ES-I3 (cell line): ENCODE results near the gene KDM2A.

Source experiments
- H3K36me3 ChIP-seq: 2 replicates; pipeline ENCODE4 v1.6.1; 2013; ENCODE audit warnings: mild to moderate bottlenecking, low read length, control low read depth, moderate library complexity; ENCODE audit not compliant: insufficient read depth
- H3K4me1 ChIP-seq: 2 replicates; pipeline ENCODE4 v1.6.1; 2013; ENCODE audit warnings: mild to moderate bottlenecking, control low read depth, low read length; ENCODE audit not compliant: insufficient read depth
- H3K9ac ChIP-seq: 2 replicates; pipeline ENCODE4 v1.6.1; 2013; ENCODE audit warnings: low read depth, mild to moderate bottlenecking, low read length, moderate library complexity
- H3K9me3 ChIP-seq: 2 replicates; pipeline ENCODE4 v1.6.1; 2013; ENCODE audit warnings: mild to moderate bottlenecking, low read length, moderate library complexity; ENCODE audit not compliant: control insufficient read depth, insufficient read depth

Gene KDM2A

DNA sequence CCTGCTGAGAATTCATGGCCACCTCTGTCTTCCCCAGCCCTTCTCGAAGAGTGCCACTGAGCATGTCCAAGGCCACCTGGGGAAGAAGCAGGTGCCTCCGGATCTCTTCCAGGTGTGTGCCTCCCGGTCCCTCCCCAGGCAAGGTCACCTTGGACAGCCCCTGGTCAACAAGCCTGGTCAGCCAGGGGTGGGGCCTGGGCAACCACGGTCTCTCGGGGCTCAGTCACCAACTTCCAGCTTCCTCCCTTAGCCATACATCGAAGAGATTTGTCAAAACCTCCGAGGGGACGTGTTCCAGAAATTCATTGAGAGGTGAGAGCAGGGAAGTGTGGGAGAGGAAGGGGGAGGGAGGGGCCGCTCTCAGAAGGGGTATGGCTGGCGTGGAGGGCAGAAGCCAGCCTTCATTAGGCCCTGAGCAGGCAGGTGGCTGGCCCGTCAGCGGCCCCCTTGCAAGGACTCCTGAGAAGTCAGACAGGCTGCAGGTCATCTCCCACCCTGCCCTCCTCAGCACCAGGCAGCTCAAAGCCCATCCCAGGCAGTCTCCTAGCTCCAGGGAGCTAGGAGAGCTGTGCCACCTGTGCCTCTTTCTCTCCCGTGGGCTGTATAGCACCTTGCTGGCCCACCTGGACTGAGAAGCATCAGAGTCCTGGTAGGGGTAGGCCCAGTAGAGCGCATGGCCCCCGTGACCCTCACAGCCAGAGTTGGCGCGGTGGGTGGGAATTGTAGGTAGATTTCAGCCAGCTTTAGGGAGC is 160.7 kb downstream of the KDM2A start:
- H3K9ac ChIP-seq = no peak overlapping the region
- H3K9me3 ChIP-seq = no peaks in the 10 kb centered on the region
- peaks cover 19% of the 10 kb centered on the region for H3K4me1 ChIP-seq
- peaks cover 4% of the 10 kb centered on the region for H3K36me3 ChIP-seq

DNA sequence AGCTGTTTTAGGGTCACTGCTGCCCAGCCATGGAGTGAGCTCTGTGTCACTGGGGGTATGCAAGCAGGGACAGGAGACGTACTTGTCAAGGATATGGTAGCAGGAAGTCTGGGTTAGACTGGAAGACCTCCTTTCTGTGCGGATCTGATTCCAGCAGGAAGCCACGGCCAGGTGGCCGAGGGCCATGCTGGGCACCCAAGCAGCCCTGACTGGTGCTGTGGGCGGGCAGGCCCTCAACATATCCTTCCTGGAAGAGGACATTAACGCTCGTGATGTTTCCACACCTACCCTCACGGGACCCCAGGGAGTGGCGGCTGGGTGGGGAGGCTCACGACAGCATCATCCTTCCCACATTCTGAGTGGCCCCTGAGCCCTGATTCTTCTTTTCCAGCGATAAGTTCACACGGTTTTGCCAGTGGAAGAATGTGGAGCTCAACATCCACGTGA is 161.3 kb downstream of the KDM2A start:
- H3K9me3 ChIP-seq = no peaks in the 10 kb centered on the region
- peaks cover 4% of the 10 kb centered on the region for H3K36me3 ChIP-seq
- H3K9ac ChIP-seq = no peak overlapping the region
- peaks cover 19% of the 10 kb centered on the region for H3K4me1 ChIP-seq

DNA sequence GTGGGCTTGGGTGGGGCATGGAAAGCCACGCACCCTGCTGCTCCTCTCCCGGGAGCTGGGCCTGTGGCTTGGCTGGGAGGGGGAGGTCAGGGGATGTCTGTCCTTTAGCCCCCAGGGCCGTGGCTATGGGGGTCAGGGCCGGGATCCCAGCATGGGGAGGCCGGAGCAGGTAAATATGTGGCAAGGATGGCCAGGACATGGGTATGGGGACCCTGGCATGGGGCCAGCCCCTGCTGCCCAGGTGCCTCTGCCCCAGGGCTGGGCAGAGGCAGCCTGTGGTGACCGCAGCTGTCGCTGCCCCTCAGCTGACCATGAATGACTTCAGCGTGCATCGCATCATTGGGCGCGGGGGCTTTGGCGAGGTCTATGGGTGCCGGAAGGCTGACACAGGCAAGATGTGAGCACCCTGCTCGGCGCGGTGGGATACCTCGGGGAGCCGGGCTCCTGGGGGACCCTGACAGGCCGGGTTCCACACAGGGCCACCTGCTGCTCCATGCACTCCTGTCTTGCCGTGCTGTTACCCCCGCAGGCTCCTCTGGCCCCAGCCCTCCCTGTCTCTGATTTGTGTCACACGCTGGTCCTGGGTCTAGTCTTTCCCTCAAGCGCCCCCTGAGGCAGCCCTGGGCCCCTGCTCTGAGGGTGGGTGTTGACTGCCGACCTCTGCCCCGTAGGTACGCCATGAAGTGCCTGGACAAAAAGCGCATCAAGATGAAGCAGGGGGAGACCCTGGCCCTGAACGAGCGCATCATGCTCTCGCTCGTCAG is 161.9 kb downstream of the KDM2A start:
- Histone ChIP-seq H3K9me3 (no peaks in the 10 kb centered on the region), H3K36me3 (peaks cover 4% of the 10 kb centered on the region), H3K9ac (no peak overlapping the region), H3K4me1 (peaks cover 19% of the 10 kb centered on the region)

DNA sequence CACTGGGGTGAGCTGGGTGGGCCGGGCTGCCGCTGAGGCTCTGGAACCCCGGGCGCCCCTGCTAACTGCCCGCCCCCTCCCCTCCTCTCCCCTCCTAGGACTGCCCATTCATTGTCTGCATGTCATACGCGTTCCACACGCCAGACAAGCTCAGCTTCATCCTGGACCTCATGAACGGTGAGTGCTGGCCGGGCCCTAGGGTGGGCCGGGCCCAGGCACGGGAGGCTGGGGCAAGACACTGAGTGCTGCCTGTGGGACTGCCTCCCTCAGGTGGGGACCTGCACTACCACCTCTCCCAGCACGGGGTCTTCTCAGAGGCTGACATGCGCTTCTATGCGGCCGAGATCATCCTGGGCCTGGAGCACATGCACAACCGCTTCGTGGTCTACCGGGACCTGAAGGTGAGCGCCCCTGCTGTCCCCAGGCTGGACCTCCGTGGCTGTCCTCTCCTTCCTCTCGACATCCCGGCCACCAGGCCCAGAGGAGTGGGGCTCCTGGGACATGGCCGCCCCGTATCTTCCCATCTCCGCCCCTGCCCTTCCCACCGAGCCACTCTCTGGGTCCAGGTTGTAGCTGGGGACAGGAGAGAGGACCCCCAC is 162.6 kb downstream of the KDM2A start:
- Histone ChIP-seq H3K4me1 (peaks cover 14% of the 10 kb centered on the region), H3K9me3 (no peaks in the 10 kb centered on the region), H3K9ac (no peak overlapping the region), H3K36me3 (peaks cover 4% of the 10 kb centered on the region)

DNA sequence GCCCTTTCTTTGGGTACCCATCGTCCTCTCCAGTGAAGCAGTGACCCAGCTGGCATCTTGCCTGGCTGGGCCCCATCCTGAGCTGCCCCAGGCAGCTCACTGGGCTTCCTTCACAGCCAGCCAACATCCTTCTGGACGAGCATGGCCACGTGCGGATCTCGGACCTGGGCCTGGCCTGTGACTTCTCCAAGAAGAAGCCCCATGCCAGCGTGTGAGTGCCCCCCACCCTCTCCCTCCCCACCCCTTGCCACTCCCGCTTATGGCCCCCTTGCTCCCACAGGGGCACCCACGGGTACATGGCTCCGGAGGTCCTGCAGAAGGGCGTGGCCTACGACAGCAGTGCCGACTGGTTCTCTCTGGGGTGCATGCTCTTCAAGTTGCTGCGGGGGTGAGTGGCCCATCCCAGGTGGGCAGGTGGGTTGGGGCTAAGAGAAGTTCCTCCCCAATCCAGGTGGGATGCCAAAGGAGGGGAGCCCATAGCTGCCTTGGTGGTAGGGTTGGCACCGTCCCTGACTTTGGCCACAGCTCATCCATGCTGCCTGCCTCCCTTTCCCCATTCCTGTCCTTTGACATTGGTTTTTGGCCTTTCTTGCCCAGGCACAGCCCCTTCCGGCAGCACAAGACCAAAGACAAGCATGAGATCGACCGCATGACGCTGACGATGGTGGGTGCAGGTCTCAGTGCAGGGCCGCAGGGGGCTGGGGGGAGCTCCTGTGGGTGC is 163.3 kb downstream of the KDM2A start:
- no peak overlapping the region for H3K9ac ChIP-seq
- H3K36me3 ChIP-seq = peaks cover 4% of the 10 kb centered on the region
- H3K9me3 ChIP-seq = no peaks in the 10 kb centered on the region
- peaks cover 7% of the 10 kb centered on the region for H3K4me1 ChIP-seq

DNA sequence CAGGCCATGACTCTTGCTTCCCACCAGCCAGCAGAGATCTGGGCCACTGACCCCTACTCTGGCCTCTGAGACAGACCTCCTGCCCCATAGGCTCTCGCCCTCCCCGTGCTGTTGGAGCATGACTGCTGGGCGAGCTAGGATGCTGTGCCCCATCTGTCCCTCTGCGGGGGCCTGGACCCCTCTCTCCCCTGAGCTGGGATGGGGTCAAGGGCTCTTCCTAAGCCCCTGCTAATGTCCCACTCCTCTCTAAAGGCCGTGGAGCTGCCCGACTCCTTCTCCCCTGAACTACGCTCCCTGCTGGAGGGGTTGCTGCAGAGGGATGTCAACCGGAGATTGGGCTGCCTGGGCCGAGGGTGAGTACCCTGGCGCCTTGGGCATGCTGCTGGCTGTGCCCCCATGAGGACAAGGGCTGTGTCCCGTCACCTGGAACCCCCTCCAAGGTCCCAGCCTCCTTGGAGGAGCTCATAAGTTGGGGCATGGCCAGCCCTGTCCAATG is 163.9 kb downstream of the KDM2A start:
- Histone ChIP-seq H3K9me3 (no peaks in the 10 kb centered on the region), H3K36me3 (peaks cover 4% of the 10 kb centered on the region), H3K9ac (no peak overlapping the region), H3K4me1 (peaks cover 9% of the 10 kb centered on the region)

GRCh38 chr11:67283481-67283963 is 164.5 kb downstream of the KDM2A start:
- H3K36me3 ChIP-seq = peaks cover 4% of the 10 kb centered on the region
- peaks cover 9% of the 10 kb centered on the region for H3K4me1 ChIP-seq
- no peaks in the 10 kb centered on the region for H3K9me3 ChIP-seq
- no peak overlapping the region for H3K9ac ChIP-seq

DNA sequence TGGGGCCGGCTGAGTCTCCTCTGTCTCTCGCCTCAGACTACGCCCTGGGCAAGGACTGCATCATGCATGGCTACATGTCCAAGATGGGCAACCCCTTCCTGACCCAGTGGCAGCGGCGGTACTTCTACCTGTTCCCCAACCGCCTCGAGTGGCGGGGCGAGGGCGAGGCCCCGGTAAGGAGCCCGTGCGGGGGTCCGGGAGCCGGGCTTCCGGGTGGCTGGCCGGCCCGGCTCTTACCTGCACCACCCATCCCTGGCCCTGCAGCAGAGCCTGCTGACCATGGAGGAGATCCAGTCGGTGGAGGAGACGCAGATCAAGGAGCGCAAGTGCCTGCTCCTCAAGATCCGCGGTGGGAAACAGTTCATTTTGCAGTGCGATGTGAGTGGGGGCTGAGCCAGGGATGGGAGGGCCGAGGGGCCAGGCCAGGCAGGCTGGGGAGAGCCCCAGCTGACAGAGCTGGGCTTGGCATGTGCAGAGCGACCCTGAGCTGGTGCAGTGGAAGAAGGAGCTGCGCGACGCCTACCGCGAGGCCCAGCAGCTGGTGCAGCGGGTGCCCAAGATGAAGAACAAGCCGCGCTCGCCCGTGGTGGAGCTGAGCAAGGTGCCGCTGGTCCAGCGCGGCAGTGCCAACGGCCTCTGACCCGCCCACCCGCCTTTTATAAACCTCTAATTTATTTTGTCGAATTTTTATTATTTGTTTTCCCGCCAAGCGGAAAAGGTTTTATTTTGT is 165.9 kb downstream of the KDM2A start:
- Histone ChIP-seq H3K9ac (no peak overlapping the region), H3K9me3 (no peaks in the 10 kb centered on the region), H3K36me3 (peaks cover 2% of the 10 kb centered on the region; the same call in 1 of the 2 replicates), H3K4me1 (peaks cover 9% of the 10 kb centered on the region)

GRCh38 chr11:67285541-67286498 is 166.8 kb downstream of the KDM2A start:
- peaks cover 9% of the 10 kb centered on the region for H3K4me1 ChIP-seq
- no peak overlapping the region for H3K9ac ChIP-seq
- H3K36me3 ChIP-seq = no peaks in the 10 kb centered on the region; the same call in 1 of the 2 replicates
- H3K9me3 ChIP-seq = no peaks in the 10 kb centered on the region

DNA sequence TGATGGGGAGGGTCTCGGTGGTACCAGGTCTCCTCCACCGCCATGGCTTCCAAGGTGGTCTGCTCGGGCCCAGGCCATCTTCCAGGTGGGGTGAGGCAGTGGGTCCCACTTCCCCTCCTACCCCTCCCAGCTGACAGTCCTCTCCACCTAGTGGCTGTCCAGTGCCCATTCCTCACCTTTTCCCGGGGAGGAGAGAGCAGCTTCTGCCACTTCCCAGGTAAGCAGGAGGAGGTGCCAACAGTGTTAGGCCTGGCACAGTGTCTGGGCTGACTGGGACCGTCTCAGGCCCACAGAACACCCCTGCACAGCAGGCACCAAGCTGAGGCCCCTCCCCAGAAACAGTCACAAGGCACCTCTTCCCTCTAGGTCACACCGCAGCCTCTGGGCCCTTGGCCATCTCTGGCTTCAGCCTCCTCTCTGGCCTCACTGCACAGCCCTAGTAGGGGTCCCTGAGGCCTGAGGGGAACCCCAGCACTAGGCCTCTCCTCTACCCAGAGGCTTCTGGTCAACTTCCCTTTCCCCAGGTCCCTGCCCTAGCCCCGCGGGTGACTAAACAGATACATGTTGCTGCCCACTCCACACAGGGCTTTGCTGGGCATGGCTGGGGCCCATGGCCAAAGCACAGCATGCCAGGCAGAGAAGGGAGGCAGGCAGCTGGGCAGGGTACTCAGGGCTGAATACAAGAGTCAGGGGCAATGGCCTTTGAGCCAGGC is 167.7 kb downstream of the KDM2A start:
- Histone ChIP-seq H3K9ac (no peak overlapping the region), H3K36me3 (no peaks in the 10 kb centered on the region; the same call in 1 of the 2 replicates), H3K4me1 (peaks cover 9% of the 10 kb centered on the region), H3K9me3 (no peaks in the 10 kb centered on the region)

GRCh38 chr11:67287355-67288197 is 168.5 kb downstream of the KDM2A start:
- no peaks in the 10 kb centered on the region; the same call in 1 of the 2 replicates for H3K36me3 ChIP-seq
- peaks cover 9% of the 10 kb centered on the region for H3K4me1 ChIP-seq
- no peaks in the 10 kb centered on the region for H3K9me3 ChIP-seq
- peak overlapping the region; percentile 67 for H3K9ac ChIP-seq

DNA sequence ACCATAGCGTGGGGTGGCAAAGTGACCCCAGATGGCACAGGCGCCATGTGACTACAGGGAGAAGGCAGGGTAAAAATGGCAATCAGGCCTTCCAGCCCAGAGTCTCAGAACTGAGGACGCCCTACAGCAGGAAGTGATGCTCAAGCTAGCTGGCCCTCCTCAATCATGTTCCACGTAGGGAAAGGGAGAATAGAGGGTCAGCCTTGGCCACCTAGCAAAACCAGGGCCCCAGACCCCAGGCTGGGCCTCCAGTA is 169.1 kb downstream of the KDM2A start:
- no peaks in the 10 kb centered on the region for H3K9me3 ChIP-seq
- H3K4me1 ChIP-seq = peaks cover 9% of the 10 kb centered on the region
- H3K36me3 ChIP-seq = no peaks in the 10 kb centered on the region; the same call in 1 of the 2 replicates
- peak overlapping the region; percentile 67 for H3K9ac ChIP-seq
